GM10847 (cell line): ENCODE measurements around the gene DLGAP1.

ENCODE experiments used
- POLR2A ChIP-seq: IDR thresholded peaks from 2 replicates; pipeline ENCODE4 v1.6.1; 2011; ENCODE audit not compliant: insufficient read length; ENCODE audit errors: extremely low read depth

DLGAP1 gene

DNA sequence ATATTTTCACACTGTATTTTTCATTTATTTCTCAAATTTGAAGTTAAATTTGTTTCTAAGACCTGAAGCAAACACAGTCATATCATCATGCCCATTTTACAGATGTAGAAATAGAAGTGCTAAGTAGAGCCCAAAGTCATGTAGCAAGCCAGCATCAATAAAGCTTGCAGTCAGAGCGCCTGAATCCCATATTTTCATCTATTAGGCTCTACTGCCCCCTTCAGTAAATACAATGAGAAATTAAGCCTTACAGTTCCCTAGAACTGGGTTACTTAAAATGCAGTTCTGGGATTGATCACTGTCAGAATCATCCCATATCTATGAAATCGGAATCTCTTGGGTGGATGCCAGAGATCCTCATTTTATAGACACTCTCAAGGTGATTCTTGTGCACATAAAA lies 585.3 kb downstream of the DLGAP1 start:
- TF ChIP-seq POLR2A = no peak

GRCh38 chr18:3867864-3868311 lies 587.2 kb downstream of the DLGAP1 start:
- no peak for TF ChIP-seq POLR2A

GRCh38 chr18:3867236-3867635 lies 587.9 kb downstream of the DLGAP1 start:
- no peak for TF ChIP-seq POLR2A

DNA sequence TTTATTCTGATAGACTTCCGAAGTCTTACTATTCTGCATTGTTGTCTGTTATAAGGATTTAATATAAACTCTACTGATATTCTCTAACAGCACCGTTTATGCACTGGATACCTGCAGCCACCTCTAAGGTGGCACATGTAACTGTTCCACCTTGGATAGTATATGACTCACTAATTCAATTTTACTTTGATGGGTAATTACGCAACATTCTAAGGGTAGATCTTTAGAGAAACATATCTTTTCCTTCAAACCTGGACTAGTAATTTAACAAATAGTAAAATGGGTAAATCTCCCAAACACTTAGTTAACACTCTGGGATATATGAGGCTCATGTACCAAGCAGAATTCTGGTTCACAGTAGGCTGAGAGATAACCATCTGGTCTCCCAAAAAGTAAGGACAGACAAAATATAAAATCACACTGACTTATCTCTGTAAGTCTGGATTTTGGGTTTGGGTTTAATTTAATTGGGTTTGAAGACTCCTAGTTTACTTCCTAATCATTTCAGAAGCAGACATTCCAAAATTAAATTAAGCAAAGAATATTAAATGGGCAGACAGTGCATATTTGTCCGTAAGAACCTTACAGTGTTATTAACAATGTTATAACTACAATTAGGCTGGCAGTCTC lies 590.3 kb downstream of the DLGAP1 start:
- no peak for TF ChIP-seq POLR2A

GRCh38 chr18:3863593-3863992 lies 591.5 kb downstream of the DLGAP1 start:
- no peak for TF ChIP-seq POLR2A

GRCh38 chr18:3863006-3863405 lies 592.1 kb downstream of the DLGAP1 start:
- TF ChIP-seq POLR2A = no peak

GRCh38 chr18:3861495-3861894 lies 593.6 kb downstream of the DLGAP1 start:
- no peak for TF ChIP-seq POLR2A

GRCh38 chr18:3857544-3857943 lies 597.6 kb downstream of the DLGAP1 start:
- no peak for TF ChIP-seq POLR2A

DNA sequence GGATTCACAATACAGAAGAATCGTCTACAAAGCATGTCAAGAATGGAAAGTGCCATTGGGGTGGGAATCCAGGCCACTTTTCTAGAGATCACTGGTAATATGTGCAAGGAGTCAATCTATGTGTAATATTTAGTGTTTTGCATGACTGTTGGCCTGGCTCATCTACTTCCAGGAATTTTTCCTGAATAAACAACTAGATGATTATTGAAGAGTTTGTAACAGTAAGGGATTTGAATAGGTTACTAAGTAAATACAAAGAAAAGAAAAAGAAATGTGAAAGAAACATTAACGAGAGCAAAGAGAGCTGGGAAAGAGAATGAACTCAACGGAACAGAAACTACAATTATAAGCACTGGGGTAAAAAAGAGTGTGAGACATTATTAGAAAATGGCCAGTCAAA lies 599.1 kb downstream of the DLGAP1 start:
- no peak for TF ChIP-seq POLR2A

- TF ChIP-seq POLR2A = no peak
Observed at GRCh38 chr18:3852321-3852720, 602.8 kb downstream of the DLGAP1 start.

GRCh38 chr18:3851159-3851558 lies 603.9 kb downstream of the DLGAP1 start:
- TF ChIP-seq POLR2A = no peak

- no peak for TF ChIP-seq POLR2A
Observed at GRCh38 chr18:3848316-3848715, 606.8 kb downstream of the DLGAP1 start.

DNA sequence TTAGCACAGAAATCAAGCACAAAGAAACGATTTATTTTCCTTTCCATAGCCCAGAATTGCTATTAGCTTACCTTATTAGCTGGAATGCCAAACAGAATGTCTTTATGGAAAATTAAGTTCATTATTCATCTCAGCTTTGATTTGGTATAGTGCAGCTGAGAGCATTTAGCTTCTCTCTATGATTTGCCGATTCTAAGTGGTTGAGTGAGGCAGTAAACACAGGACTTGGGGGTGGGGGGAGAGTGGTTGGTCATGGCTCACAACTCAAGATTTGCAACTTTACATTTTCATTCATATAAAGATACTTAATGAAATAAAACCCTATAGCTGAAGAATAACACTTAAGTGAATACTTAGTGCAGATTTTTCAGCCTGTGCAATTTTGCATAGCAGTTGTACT lies 609.9 kb downstream of the DLGAP1 start:
- TF ChIP-seq POLR2A = no peak

GRCh38 chr18:3842844-3843243 lies 612.3 kb downstream of the DLGAP1 start:
- no peak for TF ChIP-seq POLR2A

DNA sequence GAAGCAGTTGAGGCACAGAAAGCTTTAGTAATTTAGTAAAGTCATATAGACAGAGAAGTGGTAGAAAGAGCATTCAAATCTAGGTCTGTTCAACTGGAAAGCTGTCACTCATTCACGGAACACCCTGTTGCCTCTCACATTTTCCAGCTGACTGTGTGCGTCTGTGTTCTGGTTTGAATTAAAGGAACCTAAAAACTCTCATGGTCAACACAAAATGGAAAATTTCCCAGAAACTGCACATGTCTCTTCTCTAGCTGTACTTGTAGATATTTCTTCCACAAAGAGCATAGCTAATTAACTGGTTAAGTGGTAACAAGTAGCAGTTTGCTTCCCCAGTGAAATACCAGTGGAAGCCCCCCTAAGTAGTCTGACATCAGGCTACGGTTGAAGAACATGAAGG lies 614.3 kb downstream of the DLGAP1 start:
- TF ChIP-seq POLR2A = no peak

- no peak for TF ChIP-seq POLR2A
Observed at GRCh38 chr18:3839581-3839981, 615.5 kb downstream of the DLGAP1 start.
